ENCODE results near the gene ZKSCAN1. TPM values are rescaled to one million over a fixed set of nuclear protein-coding genes. Genes with fewer than 3 reads are reported as not detected.

The ZKSCAN1 gene
- total RNA-seq, 1 donor from 2014 or later, result 173 TPM

DNA sequence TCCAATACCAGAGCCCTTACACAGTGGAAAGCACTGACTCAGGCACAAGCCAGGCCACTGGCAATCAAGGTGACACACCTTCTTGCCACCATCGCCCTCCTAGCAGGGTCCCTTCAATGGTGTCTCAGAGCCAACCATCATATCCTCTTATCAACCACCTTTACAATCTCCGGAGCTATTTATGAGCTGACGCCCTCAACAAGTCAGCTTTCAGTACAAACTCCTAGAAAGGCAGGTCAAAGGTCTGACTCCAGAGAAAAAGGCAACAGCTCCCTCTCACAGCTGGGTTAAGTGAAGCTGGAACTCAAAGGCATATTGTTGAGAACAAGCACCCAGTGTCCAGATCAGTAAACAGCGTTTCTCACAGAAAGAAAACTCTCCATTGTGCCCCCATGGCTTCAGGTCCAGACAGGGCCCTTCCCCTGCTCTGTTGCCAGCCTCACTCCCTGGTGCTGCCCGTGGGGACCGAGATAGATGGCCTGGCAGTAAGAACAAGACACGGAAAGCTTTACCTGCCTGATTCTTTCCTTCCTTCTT, 63.7 kb downstream of the ZKSCAN1 start:
- DNase-seq (ENCODE audit: low spot score), result no peak

DNA sequence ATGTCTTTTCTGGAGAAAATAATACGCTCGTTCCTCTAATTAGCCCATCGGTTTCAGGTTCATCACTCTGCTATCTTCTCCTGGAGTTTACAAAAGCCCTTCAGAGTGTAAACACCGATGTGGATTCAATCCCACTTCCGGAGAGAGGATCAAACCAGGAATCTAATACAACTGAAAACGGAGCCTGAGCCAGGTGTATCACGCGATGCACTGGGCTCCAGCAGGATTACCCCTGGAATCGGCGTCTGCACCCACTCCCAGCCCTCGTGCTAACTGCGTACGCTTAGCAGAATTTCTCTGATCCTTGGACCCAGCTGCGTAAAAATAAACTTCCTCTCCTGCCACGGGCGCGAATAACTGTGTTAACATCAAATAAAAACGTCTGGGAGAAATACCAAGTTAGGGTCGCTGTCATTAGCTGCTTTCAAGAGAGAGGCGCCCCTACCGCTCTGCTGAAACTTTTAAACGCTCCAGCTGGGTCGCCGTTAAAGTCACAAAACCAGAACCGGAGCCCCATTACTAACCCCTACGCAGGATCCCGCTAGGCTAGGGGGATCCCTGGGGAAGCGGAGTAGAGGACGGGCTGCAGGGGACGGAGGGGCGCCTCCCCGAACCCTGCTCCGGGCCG, 65.6 kb downstream of the ZKSCAN1 start:
- no peak for DNase-seq (ENCODE audit: low spot score)

DNA sequence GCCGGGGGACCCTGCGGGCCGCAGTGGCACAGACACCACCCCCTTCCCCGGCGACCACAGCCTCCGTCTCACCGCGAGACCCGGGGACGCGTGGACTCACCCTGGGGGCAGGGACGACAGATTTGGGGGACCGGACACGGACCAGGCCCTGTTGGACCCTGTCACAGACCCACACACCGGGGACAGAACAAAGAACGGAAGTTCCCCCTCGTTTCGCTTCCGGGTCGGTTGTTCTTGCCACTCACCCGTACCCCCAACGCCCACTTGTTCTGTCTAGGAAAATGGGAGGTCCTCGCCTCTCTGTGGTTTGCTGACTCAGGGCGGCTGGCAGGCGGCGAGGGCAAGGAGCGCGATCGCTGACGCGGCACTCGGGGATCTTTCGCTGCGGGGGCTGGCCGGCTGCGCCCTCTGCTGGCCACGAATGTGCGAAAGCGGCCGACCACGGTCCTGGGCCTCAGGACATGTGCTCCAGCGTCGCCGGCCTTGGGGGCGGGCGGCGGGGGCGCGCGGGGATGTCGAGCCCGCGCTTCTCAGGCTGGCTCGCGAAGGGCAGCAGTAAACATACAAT, 66.2 kb downstream of the ZKSCAN1 start, which contains the start of gene ZNF3:
ZNF3 (minus strand) TSS at position 189 of the 568 bp plus-strand sequence. CDS start 4,366 bp downstream, outside the sequence.
- DNase-seq (ENCODE audit: low spot score), result peak; percentile 98

DNA sequence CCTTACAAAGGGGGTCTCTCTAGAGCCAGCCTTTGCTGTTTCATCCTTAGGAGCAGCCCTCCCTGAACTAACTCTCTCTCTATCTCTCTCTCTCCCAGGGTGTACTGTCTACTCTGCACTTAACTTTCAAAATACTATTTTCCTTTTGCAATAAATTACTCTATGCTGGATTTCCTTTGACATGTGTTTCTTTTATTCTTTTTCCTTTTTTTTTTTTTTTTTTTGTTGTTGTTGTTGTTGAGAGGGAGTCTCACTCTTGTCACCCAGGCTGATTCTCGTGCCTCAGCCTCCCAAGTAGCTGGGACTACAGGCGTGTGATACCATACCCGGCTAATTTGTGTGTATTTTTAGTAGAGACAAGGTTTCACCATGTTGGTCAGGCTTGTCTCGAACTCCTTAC, 67.6 kb downstream of the ZKSCAN1 start:
- no peak for DNase-seq (ENCODE audit: low spot score)

DNA sequence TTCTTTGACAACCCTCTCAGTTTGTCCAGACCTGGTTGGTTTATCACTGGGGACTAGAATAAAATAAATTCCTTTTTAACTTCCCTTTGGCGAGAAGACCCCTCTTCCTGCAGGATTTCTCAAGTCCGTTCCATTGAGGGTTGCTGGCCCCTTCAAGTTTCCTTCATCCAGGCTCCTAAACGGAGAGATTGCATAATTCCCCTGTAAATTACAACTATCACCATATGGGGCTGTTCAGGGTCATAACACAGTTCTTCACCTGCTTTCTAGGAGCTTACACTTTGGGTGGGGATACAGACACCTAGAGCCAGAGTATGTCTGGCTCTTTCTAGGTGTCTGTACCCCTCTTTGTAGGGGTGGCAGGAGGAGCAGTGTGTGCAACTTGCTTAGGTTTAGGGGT, 70.1 kb downstream of the ZKSCAN1 start:
- no peak for DNase-seq (ENCODE audit: low spot score)

DNA sequence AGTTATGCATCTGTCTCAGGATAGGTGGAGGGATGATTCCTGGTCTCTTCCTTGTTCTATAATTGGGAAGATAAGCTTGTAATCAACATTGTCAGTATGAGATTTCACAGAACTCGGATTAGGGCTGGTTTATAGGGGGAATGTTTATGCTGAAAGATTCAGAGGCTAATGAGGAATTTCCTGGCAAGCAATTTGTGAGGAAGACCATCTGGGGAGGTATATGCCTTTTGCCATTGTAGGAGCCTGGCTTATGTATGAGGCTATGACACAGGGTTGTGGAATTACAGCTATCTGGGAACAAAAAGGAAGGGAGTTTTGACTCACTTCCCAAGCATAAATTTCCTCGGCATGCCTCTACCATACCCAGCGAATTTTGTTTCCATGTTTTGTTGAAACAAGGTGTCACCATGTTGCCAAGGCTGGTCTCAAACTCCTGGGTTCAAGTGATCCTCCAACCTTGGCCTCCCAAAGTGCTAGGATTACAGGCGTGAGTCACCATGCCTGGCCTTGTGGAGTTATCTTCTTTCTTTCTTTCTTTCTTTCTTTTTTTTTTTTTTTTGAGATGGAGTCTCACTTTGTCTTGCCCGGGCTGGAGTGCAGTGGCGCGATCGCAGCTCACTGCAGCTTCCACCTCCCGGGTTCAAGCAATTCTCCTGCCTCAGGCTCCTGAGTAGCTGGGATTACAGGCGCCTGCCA, 71.8 kb downstream of the ZKSCAN1 start:
- peak; percentile 66 for DNase-seq (ENCODE audit: low spot score)

DNA sequence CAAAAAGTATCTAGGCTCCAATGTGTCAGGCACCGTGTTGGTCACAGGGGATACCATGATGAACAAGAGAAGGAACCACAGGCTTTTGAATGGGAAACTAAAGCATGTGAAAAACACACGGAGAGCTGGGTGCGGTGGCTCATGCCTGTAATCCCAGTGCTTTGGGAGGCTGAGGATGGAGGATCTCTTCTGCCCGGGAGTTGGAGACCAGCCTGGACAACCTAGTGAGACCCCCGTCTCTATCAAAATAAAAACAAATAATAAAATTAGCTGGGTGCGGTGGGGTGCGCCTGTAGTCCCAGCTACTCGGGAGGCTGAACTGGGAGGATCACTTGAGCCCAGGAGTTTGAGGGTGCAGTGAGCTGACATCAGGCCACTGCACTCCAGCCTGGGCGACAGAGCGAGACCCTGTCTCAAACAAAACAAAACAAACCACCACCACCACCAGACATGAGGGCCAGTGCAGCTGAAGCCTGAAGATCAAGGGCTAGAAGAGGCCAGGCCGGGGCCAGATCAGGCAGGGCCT, 72.8 kb downstream of the ZKSCAN1 start:
- DNase-seq (ENCODE audit: low spot score), result no peak

DNA sequence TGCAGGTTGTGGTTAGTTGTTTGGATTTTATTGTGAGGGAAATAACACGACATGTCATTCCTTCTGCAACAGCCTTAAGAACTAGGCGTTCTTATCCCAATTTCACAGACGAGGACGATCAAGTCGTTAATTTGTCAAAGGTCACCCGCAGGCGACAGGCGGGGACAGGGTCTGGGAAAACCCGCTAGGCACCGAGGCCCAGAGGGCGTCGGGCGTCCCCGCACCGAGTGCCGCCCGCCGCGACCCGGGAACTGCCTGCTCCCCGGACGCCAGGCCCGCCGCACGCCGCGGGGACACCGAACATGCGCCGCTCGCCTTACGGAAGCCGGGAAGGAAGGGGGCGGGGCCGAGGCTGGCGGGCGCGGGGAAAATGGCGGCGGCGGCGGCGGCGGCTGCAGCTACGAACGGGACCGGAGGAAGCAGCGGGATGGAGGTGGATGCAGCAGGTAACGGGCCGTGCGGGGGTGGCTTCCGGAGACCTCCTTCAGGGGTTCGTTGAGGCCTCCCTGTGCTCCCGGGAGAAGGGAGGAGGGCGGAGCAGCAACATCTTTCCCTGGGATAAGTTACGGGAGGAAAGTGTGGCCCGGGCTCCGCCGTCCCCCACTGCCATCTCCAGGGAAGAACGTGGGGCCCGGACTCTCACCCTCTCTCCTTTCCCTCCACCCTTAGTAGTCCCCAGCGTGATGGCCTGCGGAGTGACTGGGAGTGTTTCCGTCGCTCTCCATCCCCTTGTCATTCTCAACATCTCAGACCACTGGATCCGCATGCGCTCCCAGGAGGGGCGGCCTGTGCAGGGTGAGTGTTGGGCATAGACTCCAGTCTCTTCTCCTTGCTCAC, 73.4 kb downstream of the ZKSCAN1 start, which contains the start of gene COPS6:
COPS6 (plus strand) TSS at position 349 of the 837 bp plus-strand sequence; CDS start at position 371, 22 bp downstream.
- DNase-seq (ENCODE audit: low spot score), result peak; percentile 83

DNA sequence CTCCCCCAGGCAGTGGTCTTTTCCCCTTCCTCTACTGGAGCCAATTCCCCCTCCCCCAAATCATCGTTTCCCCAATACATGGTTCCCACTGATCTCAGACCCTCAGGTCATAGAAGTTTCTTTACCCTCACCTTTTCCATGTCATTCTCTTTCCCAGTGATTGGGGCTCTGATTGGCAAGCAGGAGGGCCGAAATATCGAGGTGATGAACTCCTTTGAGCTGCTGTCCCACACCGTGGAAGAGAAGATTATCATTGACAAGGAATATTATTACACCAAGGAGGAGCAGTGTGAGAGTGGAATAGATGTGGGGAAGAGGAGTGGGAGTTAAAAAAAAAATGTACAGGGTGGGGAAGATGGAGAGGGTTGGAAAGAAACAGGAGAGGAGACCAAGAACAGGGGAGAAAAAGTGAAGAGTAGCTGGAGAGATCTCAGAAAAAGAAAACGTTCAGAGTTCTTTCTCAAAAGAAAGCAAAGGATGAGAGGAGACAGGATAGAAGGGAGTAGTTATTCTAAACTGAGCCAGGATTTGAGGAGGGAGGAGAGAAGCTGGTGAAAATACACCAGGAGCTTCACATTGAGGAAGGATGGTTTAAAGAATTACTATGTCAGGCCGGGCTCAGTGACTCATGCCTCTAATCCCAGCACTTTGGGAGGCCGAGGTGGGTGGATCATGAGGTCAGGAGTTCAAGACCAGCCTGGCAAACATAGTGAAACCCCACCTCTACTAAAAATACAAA, 74.2 kb downstream of the ZKSCAN1 start:
- DNase-seq (ENCODE audit: low spot score), result no peak

DNA sequence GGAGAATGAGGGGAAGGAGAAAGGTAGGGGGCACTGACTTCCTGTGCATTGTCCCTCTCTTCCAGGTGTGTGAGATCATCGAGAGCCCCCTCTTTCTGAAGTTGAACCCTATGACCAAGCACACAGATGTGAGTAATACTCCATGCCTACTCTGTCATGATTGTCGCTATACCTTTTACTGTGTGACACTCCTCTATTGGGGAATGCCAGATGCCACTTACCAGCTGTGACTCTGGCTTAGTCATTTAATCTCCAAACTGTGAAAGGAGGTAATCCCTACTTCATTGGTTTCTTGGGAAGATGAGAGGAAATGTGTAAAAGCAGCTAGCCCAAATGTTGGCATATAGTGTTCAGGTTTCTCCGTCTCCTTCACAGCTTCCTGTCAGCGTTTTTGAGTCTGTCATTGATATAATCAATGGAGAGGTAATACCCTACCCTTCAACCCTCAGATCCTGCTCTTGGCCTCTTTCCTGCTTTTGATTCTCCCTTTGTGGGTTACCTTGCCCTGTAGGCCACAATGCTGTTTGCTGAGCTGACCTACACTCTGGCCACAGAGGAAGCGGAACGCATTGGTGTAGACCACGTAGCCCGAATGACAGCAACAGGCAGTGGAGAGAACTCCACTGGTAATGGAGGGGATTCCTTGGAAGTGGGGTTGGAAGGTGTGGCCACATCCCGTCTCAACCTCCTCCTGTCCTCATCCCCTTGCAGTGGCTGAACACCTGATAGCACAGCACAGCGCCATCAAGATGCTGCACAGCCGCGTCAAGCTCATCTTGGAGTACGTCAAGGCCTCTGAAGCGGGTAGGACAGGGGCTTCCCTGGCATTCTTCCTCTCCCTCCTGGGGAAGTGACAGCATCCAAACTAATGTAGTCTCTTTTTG, 75.4 kb downstream of the ZKSCAN1 start:
- DNase-seq (ENCODE audit: low spot score), result no peak

Other genes starting within 250 kb of the ZKSCAN1 start
- 9.7 TPM for gene CYP3A4, start 231.4 kb upstream of the ZKSCAN1 start, total RNA-seq
- gene CYP3A43, start 187.6 kb upstream of the ZKSCAN1 start, total RNA-seq, result not detected
- not detected for gene OR2AE1, start 138.6 kb upstream of the ZKSCAN1 start, total RNA-seq
- gene TRIM4, start 96.1 kb upstream of the ZKSCAN1 start, total RNA-seq, result 33.1 TPM
- gene GJC3, start 86.0 kb upstream of the ZKSCAN1 start, total RNA-seq, result 0.26 TPM
- 104 TPM for gene AZGP1, start 39.6 kb upstream of the ZKSCAN1 start, total RNA-seq
- 12.7 TPM for gene ZSCAN21, start 34.2 kb downstream of the ZKSCAN1 start, total RNA-seq
- gene ZNF3, start 66.1 kb downstream of the ZKSCAN1 start, total RNA-seq, result 30.4 TPM
- gene COPS6, start 73.4 kb downstream of the ZKSCAN1 start, total RNA-seq, result 113 TPM
- 58.2 TPM for gene MCM7, start 85.8 kb downstream of the ZKSCAN1 start, total RNA-seq
- gene AP4M1, start 86.0 kb downstream of the ZKSCAN1 start, total RNA-seq, result 34.1 TPM
- 65.3 TPM for gene TAF6, start 103.8 kb downstream of the ZKSCAN1 start, total RNA-seq
- gene CNPY4, start 104.0 kb downstream of the ZKSCAN1 start, total RNA-seq, result 34.0 TPM
- 4.3 TPM for gene MBLAC1, start 111.4 kb downstream of the ZKSCAN1 start, total RNA-seq
- 154 TPM for gene LAMTOR4, start 133.3 kb downstream of the ZKSCAN1 start, total RNA-seq
- 37.1 TPM for gene TRAPPC14, start 143.1 kb downstream of the ZKSCAN1 start, total RNA-seq
- 11.2 TPM for gene GAL3ST4, start 153.0 kb downstream of the ZKSCAN1 start, total RNA-seq
- gene GPC2, start 161.8 kb downstream of the ZKSCAN1 start, total RNA-seq, result 5.6 TPM
- gene STAG3, start 162.3 kb downstream of the ZKSCAN1 start, total RNA-seq, result 3.6 TPM
- 3.1 TPM for gene PVRIG, start 204.4 kb downstream of the ZKSCAN1 start, total RNA-seq